Colonic mucosa (tissue), 4 donors: Measurements from ENCODE around the gene KRTAP5-6. TPM values are rescaled to one million over a fixed set of nuclear protein-coding genes. Genes with fewer than 3 reads are reported as not detected.
"Not testable (repeated sequence)": the region's sequence is repeated elsewhere in the genome, so short reads cannot be mapped to it uniquely, and the experiment has no call there.

Experiments
- DNase-seq: peaks from one replicate; pipeline ENCODE4 v3.0.0-alpha.2; 2020
- H3K27ac ChIP-seq: fragments of 200-600 bp; one replicate; pipeline ENCODE4 v1.8.0; 2021
- H3K27me3 ChIP-seq: fragments of 200-600 bp; one replicate; pipeline ENCODE4 v1.8.0; 2021
- H3K36me3 ChIP-seq: fragments of 200-600 bp; one replicate; pipeline ENCODE4 v1.8.0; 2021
- H3K4me1 ChIP-seq: fragments of 200-600 bp; one replicate; pipeline ENCODE4 v1.8.0; 2021; ENCODE audit warnings: mild to moderate bottlenecking
- H3K4me3 ChIP-seq: fragments of 200-600 bp; one replicate; pipeline ENCODE4 v1.8.0; 2021
- H3K9ac ChIP-seq, 2 donors: one replicate each; pipeline ENCODE4 v1.7.0; 2013; ENCODE audit warnings: control low read depth in 2 of 2, low read depth in 2 of 2, low read length in 2 of 2
- H3K9me3 ChIP-seq: fragments of 200-600 bp; one replicate; pipeline ENCODE4 v1.8.0; 2021
- CTCF ChIP-seq: fragments of 200-600 bp; IDR thresholded peaks from one replicate; pipeline ENCODE4 v1.8.0; 2022; ENCODE audit warnings: antibody characterized with exemption, mild to moderate bottlenecking
- intact Hi-C: fragments of 100-400 bp; cut with DNase I; formaldehyde crosslinking; loops from one replicate; pipeline ENCODE4 v1.14.1; 2022
- total RNA-seq, 2 donors: library from RNA; stranded (reverse); fragmentation: NEBNext Ultra II Directional in 1 of 2; extraction: Animal tissue kit (Norgen Biotek cat#: 25700) in 1 of 2; gene quantifications; one replicate each; pipeline ENCODE4 v1.2.1, GENCODE V29; 2021
- donor health status: healthy.
- donor health status: DM: no; HTN: no; CAD: no.
- donor health status: DM: no; HTN: no; CAD: no.

KRTAP5-6 gene
- total RNA-seq, 2 donors from 2014 or later, result not detected

- Histone ChIP-seq H3K27ac (no peak overlapping the region), H3K4me3 (no peak overlapping the region), H3K9me3 (no peaks in the 10 kb centered on the region), H3K9ac (no peak overlapping the region), H3K4me1 (no peaks in the 10 kb centered on the region), H3K27me3 (peaks cover 3% of the 10 kb centered on the region), H3K36me3 (no peaks in the 10 kb centered on the region)
- TF ChIP-seq CTCF, result no peak
- intact Hi-C loops, result no loop called here
- no peak for DNase-seq
These were observed 29.1 kb upstream of the KRTAP5-6 start for GRCh38 chr11:1667906-1668305.

- Histone ChIP-seq H3K4me1 (no peaks in the 10 kb centered on the region), H3K4me3 (no peak overlapping the region), H3K9ac (no peak overlapping the region), H3K9me3 (no peaks in the 10 kb centered on the region), H3K27ac (no peak overlapping the region), H3K27me3 (peaks cover 3% of the 10 kb centered on the region), H3K36me3 (no peaks in the 10 kb centered on the region)
- DNase-seq, result no peak
- intact Hi-C loops, result no loop called here
- no peak for TF ChIP-seq CTCF
These were observed 28.0 kb upstream of the KRTAP5-6 start for GRCh38 chr11:1668911-1669473.

- Histone ChIP-seq H3K4me3 (no peak overlapping the region), H3K36me3 (no peaks in the 10 kb centered on the region), H3K9me3 (no peaks in the 10 kb centered on the region), H3K4me1 (no peaks in the 10 kb centered on the region), H3K9ac (no peak overlapping the region), H3K27ac (no peak overlapping the region), H3K27me3 (peaks cover 3% of the 10 kb centered on the region)
- no peak for TF ChIP-seq CTCF
- intact Hi-C loops, result no loop called here
- DNase-seq, result no peak
These were observed 27.3 kb upstream of the KRTAP5-6 start for GRCh38 chr11:1669546-1670218.

GRCh38 chr11:1670457-1670856 is 26.5 kb upstream of the KRTAP5-6 start:
- H3K36me3 ChIP-seq, H3K4me3 ChIP-seq, intact Hi-C loops, H3K4me1 ChIP-seq, DNase-seq, H3K9me3 ChIP-seq, H3K27me3 ChIP-seq, H3K9ac ChIP-seq, H3K27ac ChIP-seq: not testable (repeated sequence)

GRCh38 chr11:1670905-1671371 is 26.1 kb upstream of the KRTAP5-6 start:
- Histone ChIP-seq H3K9ac (no peak overlapping the region), H3K27me3 (peaks cover 3% of the 10 kb centered on the region), H3K4me1 (no peaks in the 10 kb centered on the region), H3K27ac (no peak overlapping the region), H3K36me3 (no peaks in the 10 kb centered on the region), H3K4me3 (no peak overlapping the region), H3K9me3 (no peaks in the 10 kb centered on the region)
- no peak for DNase-seq
- intact Hi-C loops, result no loop called here
- no peak for TF ChIP-seq CTCF

GRCh38 chr11:1671658-1672057 is 25.3 kb upstream of the KRTAP5-6 start:
- Histone ChIP-seq H3K4me3 (no peak overlapping the region), H3K27ac (no peak overlapping the region), H3K9me3 (no peaks in the 10 kb centered on the region), H3K9ac (no peak overlapping the region), H3K27me3 (peaks cover 3% of the 10 kb centered on the region), H3K36me3 (no peaks in the 10 kb centered on the region), H3K4me1 (no peaks in the 10 kb centered on the region)
- no peak for DNase-seq
- no peak for TF ChIP-seq CTCF
- intact Hi-C loops, result no loop called here
